ENCODE results near the gene GABARAPL2. TPM values are rescaled to one million over a fixed set of nuclear protein-coding genes. Genes with fewer than 3 reads are reported as not detected.

The GABARAPL2 gene
- total RNA-seq, 1 experiment from 2014 or later = 52.7 TPM

- Histone ChIP-seq H3K4me1 (replicated peaks) (peaks cover 12% of the 10 kb centered on the region), H3K27me3 (replicated peaks) (no peaks in the 10 kb centered on the region), H3K36me3 (peaks cover 35% of the 10 kb centered on the region), H3K4me3 (no peak overlapping the region), H3K9me3 (replicated peaks) (no peaks in the 10 kb centered on the region), H3K27ac (no peak overlapping the region)
- DNase-seq (ENCODE audit: low read depth in 1 of 2, low spot score in 2 of 2) = no peak
These were observed 54.4 kb downstream of the GABARAPL2 start for GRCh38 chr16:75620326-75621169.

GRCh38 chr16:75621170-75621477 lies 54.9 kb downstream of the GABARAPL2 start:
- peaks cover 35% of the 10 kb centered on the region for H3K36me3 ChIP-seq
- H3K4me1 ChIP-seq (replicated peaks) = peaks cover 12% of the 10 kb centered on the region
- no peaks in the 10 kb centered on the region for H3K9me3 ChIP-seq (replicated peaks)
- no peak overlapping the region for H3K4me3 ChIP-seq
- peak in 1 of 2 experiments; percentile 32 for DNase-seq (ENCODE audit: low read depth in 1 of 2, low spot score in 2 of 2)
- H3K27ac ChIP-seq = no peak overlapping the region
- no peaks in the 10 kb centered on the region for H3K27me3 ChIP-seq (replicated peaks)

GRCh38 chr16:75622761-75623605 lies 56.8 kb downstream of the GABARAPL2 start, which contains the start of gene ADAT1:
ADAT1 (minus strand) TSS chr16:75623281; CDS start chr16:75620799, 2,482 bp downstream.
- Histone ChIP-seq H3K4me1 (replicated peaks) (peaks cover 12% of the 10 kb centered on the region), H3K4me3 (peak within 1 kb of the TSS; percentile 66), H3K27ac (peak within 1 kb of the TSS; percentile 76), H3K36me3 (peaks cover 42% of the 10 kb centered on the region), H3K27me3 (replicated peaks) (no peaks in the 10 kb centered on the region), H3K9me3 (replicated peaks) (no peaks in the 10 kb centered on the region)
- DNase-seq (ENCODE audit: low read depth in 1 of 2, low spot score in 2 of 2) = peak; percentile 97

- Histone ChIP-seq H3K27me3 (replicated peaks) (no peaks in the 10 kb centered on the region), H3K27ac (no peak overlapping the region), H3K36me3 (peaks cover 52% of the 10 kb centered on the region), H3K9me3 (replicated peaks) (no peaks in the 10 kb centered on the region), H3K4me1 (replicated peaks) (peaks cover 12% of the 10 kb centered on the region), H3K4me3 (no peak overlapping the region)
- DNase-seq (ENCODE audit: low read depth in 1 of 2, low spot score in 2 of 2) = no peak
These were observed 58.7 kb downstream of the GABARAPL2 start for GRCh38 chr16:75624921-75625334.

- Histone ChIP-seq H3K27me3 (replicated peaks) (no peaks in the 10 kb centered on the region), H3K36me3 (peaks cover 62% of the 10 kb centered on the region)
These were observed 60.6 kb downstream of the GABARAPL2 start for GRCh38 chr16:75626806-75627205.

More at GRCh38 chr16:75626806-75627205, 60.6 kb downstream of the GABARAPL2 start:
- H3K27ac ChIP-seq = no peak overlapping the region
- H3K4me3 ChIP-seq = no peak overlapping the region
- H3K4me1 ChIP-seq (replicated peaks) = peaks cover 6% of the 10 kb centered on the region
- H3K9me3 ChIP-seq (replicated peaks) = no peaks in the 10 kb centered on the region
- no peak for DNase-seq (ENCODE audit: low read depth in 1 of 2, low spot score in 2 of 2)

Other genes starting within 250 kb of the GABARAPL2 start
- gene CFDP1, start 132.9 kb upstream of the GABARAPL2 start, total RNA-seq (2014; rRNA removed; shearing (Covaris generic)) = 90.3 and 114 TPM in 2 replicates
- gene TMEM170A, start 101.7 kb upstream of the GABARAPL2 start, total RNA-seq (2014; rRNA removed; shearing (Covaris generic)) = 17.7 and 23.7 TPM in 2 replicates
- not detected in 2 replicates for gene CHST6, start 70.9 kb upstream of the GABARAPL2 start, total RNA-seq (2014; rRNA removed; shearing (Covaris generic))
- 0.08 TPM in 1 of 2 replicates, not detected in the other for gene CHST5, start 30.3 kb upstream of the GABARAPL2 start, total RNA-seq (2014; rRNA removed; shearing (Covaris generic))
- 1.9 and 7.0 TPM in 2 replicates for gene TMEM231, start 10.1 kb upstream of the GABARAPL2 start, total RNA-seq (2014; rRNA removed; shearing (Covaris generic))
- gene ADAT1, start 56.9 kb downstream of the GABARAPL2 start, total RNA-seq (2014; rRNA removed; shearing (Covaris generic)) = 49.2 and 62.0 TPM in 2 replicates
- 156 and 232 TPM in 2 replicates for gene KARS1, start 81.3 kb downstream of the GABARAPL2 start, total RNA-seq (2014; rRNA removed; shearing (Covaris generic))
- gene TERF2IP, start 81.4 kb downstream of the GABARAPL2 start, total RNA-seq (2014; rRNA removed; shearing (Covaris generic)) = 75.5 and 83.2 TPM in 2 replicates
- not detected in 2 replicates for gene CPHXL2, start 110.6 kb downstream of the GABARAPL2 start, total RNA-seq (2014; rRNA removed; shearing (Covaris generic))
- gene DUXB, start 135.1 kb downstream of the GABARAPL2 start, total RNA-seq (2014; rRNA removed; shearing (Covaris generic)) = not detected in 2 replicates
- not detected in 2 replicates for gene CPHXL, start 160.1 kb downstream of the GABARAPL2 start, total RNA-seq (2014; rRNA removed; shearing (Covaris generic))

Measured in SJSA1 (cell line).